ENCODE measurements around the gene SEC14L1. TPM values are rescaled to one million over a fixed set of nuclear protein-coding genes. Genes with fewer than 3 reads are reported as not detected.

The SEC14L1 gene
- total RNA-seq, 1 donor from 2014 or later = 93.2 TPM

- H3K36me3 Mint-ChIP-seq (ENCODE audit: low read depth, unreplicated experiment) = peaks cover 16% of the 10 kb centered on the region
- no peaks in the 10 kb centered on the region for H3K9me3 Mint-ChIP-seq (ENCODE audit: unreplicated experiment)
- peaks cover 4% of the 10 kb centered on the region for H3K4me1 Mint-ChIP-seq (ENCODE audit: low read depth, unreplicated experiment)
- peaks cover 75% of the 10 kb centered on the region for H3K79me2 ChIP-seq (ENCODE audit: insufficient read depth, low read length)
- H2AFZ ChIP-seq (ENCODE audit: low read depth, low read length) = no peak overlapping the region
- TF ChIP-seq EZH2 (IDR thresholded peaks at IDR 0.05; ENCODE audit: insufficient read depth, low read length) (no peak), CTCF (IDR thresholded peaks at IDR 0.05; ENCODE audit: insufficient read depth, low read depth, low read length) (no peak)
- DNase-seq (ENCODE audit: low read depth) = no peak
- no peaks in the 10 kb centered on the region for H3K27me3 Mint-ChIP-seq (ENCODE audit: low read depth, unreplicated experiment)
- H3K9ac ChIP-seq (ENCODE audit: low read length) = no peak overlapping the region
- H3K27me3 ChIP-seq (ENCODE audit: insufficient read depth, low read length) = no peaks in the 10 kb centered on the region
- no peak overlapping the region for H3K27ac ChIP-seq (ENCODE audit: low read depth, low read length)
- H3K4me3 ChIP-seq (ENCODE audit: insufficient read depth, low read depth, low read length) = no peak overlapping the region
- H3K36me3 ChIP-seq (ENCODE audit: insufficient read depth, low read length) = peaks cover 12% of the 10 kb centered on the region
- H3K4me2 ChIP-seq (ENCODE audit: low read length) = no peak overlapping the region
- H3K4me1 ChIP-seq (ENCODE audit: insufficient read depth, low read length) = peaks cover 13% of the 10 kb centered on the region
- H4K20me1 ChIP-seq (ENCODE audit: insufficient read depth, low read length) = peaks cover 72% of the 10 kb centered on the region
- no peak overlapping the region for H3K4me3 Mint-ChIP-seq (ENCODE audit: unreplicated experiment)
- no peak overlapping the region for H3K27ac Mint-ChIP-seq (ENCODE audit: unreplicated experiment)
- no peak for FAIRE-seq
- H3K9me3 ChIP-seq (ENCODE audit: insufficient read depth, low read depth, low read length) = no peaks in the 10 kb centered on the region
Measured at GRCh38 chr17:77189148-77189547, 48.4 kb downstream of the SEC14L1 start.

- Histone ChIP-seq H3K4me1 (ENCODE audit: insufficient read depth, low read length) (no peaks in the 10 kb centered on the region), H4K20me1 (ENCODE audit: insufficient read depth, low read length) (peaks cover 58% of the 10 kb centered on the region), H3K9ac (ENCODE audit: low read length) (no peak overlapping the region), H2AFZ (ENCODE audit: low read depth, low read length) (no peak overlapping the region), H3K4me3 (ENCODE audit: insufficient read depth, low read depth, low read length) (no peak overlapping the region), H3K4me2 (ENCODE audit: low read length) (no peak overlapping the region), H3K36me3 (ENCODE audit: insufficient read depth, low read length) (peaks cover 23% of the 10 kb centered on the region), H3K27ac (ENCODE audit: low read depth, low read length) (no peak overlapping the region), H3K9me3 (ENCODE audit: insufficient read depth, low read depth, low read length) (no peaks in the 10 kb centered on the region), H3K79me2 (ENCODE audit: insufficient read depth, low read length) (peaks cover 60% of the 10 kb centered on the region), H3K27me3 (ENCODE audit: insufficient read depth, low read length) (no peaks in the 10 kb centered on the region)
- no peak for TF ChIP-seq CTCF (IDR thresholded peaks at IDR 0.05; ENCODE audit: insufficient read depth, low read depth, low read length)
- Mint-ChIP-seq H3K4me1 (ENCODE audit: low read depth, unreplicated experiment) (peaks cover 4% of the 10 kb centered on the region), H3K9me3 (ENCODE audit: unreplicated experiment) (no peaks in the 10 kb centered on the region), H3K4me3 (ENCODE audit: unreplicated experiment) (no peak overlapping the region), H3K27me3 (ENCODE audit: low read depth, unreplicated experiment) (no peaks in the 10 kb centered on the region), H3K36me3 (ENCODE audit: low read depth, unreplicated experiment) (peaks cover 18% of the 10 kb centered on the region), H3K27ac (ENCODE audit: unreplicated experiment) (no peak overlapping the region)
- DNase-seq (ENCODE audit: low read depth) = no peak
- FAIRE-seq = no peak
Measured at GRCh38 chr17:77190576-77190975, 49.8 kb downstream of the SEC14L1 start.

GRCh38 chr17:77191244-77191643 is 50.5 kb downstream of the SEC14L1 start:
- Histone ChIP-seq H3K79me2 (ENCODE audit: insufficient read depth, low read length) (peaks cover 54% of the 10 kb centered on the region), H3K27ac (ENCODE audit: low read depth, low read length) (no peak overlapping the region)

More at GRCh38 chr17:77191244-77191643, 50.5 kb downstream of the SEC14L1 start:
- Mint-ChIP-seq H3K27me3 (ENCODE audit: low read depth, unreplicated experiment) (no peaks in the 10 kb centered on the region), H3K36me3 (ENCODE audit: low read depth, unreplicated experiment) (peaks cover 20% of the 10 kb centered on the region), H3K27ac (ENCODE audit: unreplicated experiment) (no peak overlapping the region), H3K9me3 (ENCODE audit: unreplicated experiment) (no peaks in the 10 kb centered on the region), H3K4me3 (ENCODE audit: unreplicated experiment) (no peak overlapping the region), H3K4me1 (ENCODE audit: low read depth, unreplicated experiment) (peaks cover 4% of the 10 kb centered on the region)
- Histone ChIP-seq H3K36me3 (ENCODE audit: insufficient read depth, low read length) (peaks cover 30% of the 10 kb centered on the region), H3K4me3 (ENCODE audit: insufficient read depth, low read depth, low read length) (no peak overlapping the region), H3K9me3 (ENCODE audit: insufficient read depth, low read depth, low read length) (no peaks in the 10 kb centered on the region), H2AFZ (ENCODE audit: low read depth, low read length) (no peak overlapping the region), H4K20me1 (ENCODE audit: insufficient read depth, low read length) (peaks cover 51% of the 10 kb centered on the region), H3K4me2 (ENCODE audit: low read length) (no peak overlapping the region), H3K4me1 (ENCODE audit: insufficient read depth, low read length) (no peaks in the 10 kb centered on the region), H3K27me3 (ENCODE audit: insufficient read depth, low read length) (no peaks in the 10 kb centered on the region), H3K9ac (ENCODE audit: low read length) (no peak overlapping the region)
- FAIRE-seq (no peak), DNase-seq (ENCODE audit: low read depth) (no peak)
- TF ChIP-seq CTCF (IDR thresholded peaks at IDR 0.05; ENCODE audit: insufficient read depth, low read depth, low read length) (no peak), EZH2 (IDR thresholded peaks at IDR 0.05; ENCODE audit: insufficient read depth, low read length) (no peak)
